C4-2B (cell line): ENCODE measurements around the gene TRAPPC3.

Experiments used
- ZFX ChIP-seq: fragments of 450-650 bp; IDR thresholded peaks from 2 replicates; pipeline ENCODE4 v1.6.1; 2017
- TF ChIP-seq, protein P1 (sequence below): fragments of 450-650 bp; conservative IDR thresholded peaks from 2 replicates; pipeline ENCODE4 v1.5.1; 2017; ENCODE audit warnings: mild to moderate bottlenecking

- TF ChIP-seq, protein P1, sequence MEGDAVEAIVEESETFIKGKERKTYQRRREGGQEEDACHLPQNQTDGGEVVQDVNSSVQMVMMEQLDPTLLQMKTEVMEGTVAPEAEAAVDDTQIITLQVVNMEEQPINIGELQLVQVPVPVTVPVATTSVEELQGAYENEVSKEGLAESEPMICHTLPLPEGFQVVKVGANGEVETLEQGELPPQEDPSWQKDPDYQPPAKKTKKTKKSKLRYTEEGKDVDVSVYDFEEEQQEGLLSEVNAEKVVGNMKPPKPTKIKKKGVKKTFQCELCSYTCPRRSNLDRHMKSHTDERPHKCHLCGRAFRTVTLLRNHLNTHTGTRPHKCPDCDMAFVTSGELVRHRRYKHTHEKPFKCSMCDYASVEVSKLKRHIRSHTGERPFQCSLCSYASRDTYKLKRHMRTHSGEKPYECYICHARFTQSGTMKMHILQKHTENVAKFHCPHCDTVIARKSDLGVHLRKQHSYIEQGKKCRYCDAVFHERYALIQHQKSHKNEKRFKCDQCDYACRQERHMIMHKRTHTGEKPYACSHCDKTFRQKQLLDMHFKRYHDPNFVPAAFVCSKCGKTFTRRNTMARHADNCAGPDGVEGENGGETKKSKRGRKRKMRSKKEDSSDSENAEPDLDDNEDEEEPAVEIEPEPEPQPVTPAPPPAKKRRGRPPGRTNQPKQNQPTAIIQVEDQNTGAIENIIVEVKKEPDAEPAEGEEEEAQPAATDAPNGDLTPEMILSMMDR = no peak
- TF ChIP-seq ZFX = no peak
Measured at GRCh38 chr1:36182734-36183133, 33.4 kb upstream of the TRAPPC3 start.
